Heart right ventricle (tissue), 16 donors: Measurements from ENCODE around the gene PDIA6. TPM values are rescaled to one million over a fixed set of nuclear protein-coding genes. Genes with fewer than 3 reads are reported as not detected.

Source experiments
- ATAC-seq, 8 donors: fragments of 200-7000 bp; cut with Tn5 transposase; one replicate each; pipeline ENCODE4 v1.9.1; 2020; ENCODE audit warnings: mild to moderate bottlenecking in 8 of 8, moderate library complexity in 8 of 8, moderate number of reproducible peaks in 1 of 8
- DNase-seq, 2 donors: peaks; one replicate each; pipeline ENCODE4 v3.0.0-alpha.2; 2020
- H3K27ac ChIP-seq, 10 donors: fragments of 200-600 bp; sonication (generic) in 2 of 10; one replicate each; pipeline versions ENCODE4 v1.5.0 to v1.8.0; 2020 to 2022; ENCODE audit warnings: mild to moderate bottlenecking in 3 of 10
- H3K27me3 ChIP-seq, 7 donors: fragments of 200-600 bp; one replicate each; pipeline ENCODE4 v1.8.0; 2021 to 2022; ENCODE audit warnings: mild to moderate bottlenecking in 2 of 7
- H3K36me3 ChIP-seq, 9 donors: fragments of 200-600 bp; sonication (generic) in 1 of 9; one replicate each; pipeline versions ENCODE4 v1.5.0 to v1.8.0; 2020 to 2022; ENCODE audit warnings: mild to moderate bottlenecking in 2 of 9
- H3K4me1 ChIP-seq, 9 donors: fragments of 200-600 bp; sonication (generic) in 1 of 9; one replicate each; pipeline versions ENCODE4 v1.5.0 to v1.8.0; 2020 to 2022; ENCODE audit warnings: mild to moderate bottlenecking in 4 of 9
- H3K4me3 ChIP-seq, 10 donors: fragments of 200-600 bp; sonication (generic) in 2 of 10; one replicate each; pipeline versions ENCODE4 v1.5.0 to v1.8.0; 2020 to 2022; ENCODE audit warnings: mild to moderate bottlenecking in 7 of 10, moderate library complexity in 2 of 10
- H3K9me3 ChIP-seq, 11 donors: fragments of 200-600 bp in 10 of 11; sonication (generic) in 2 of 11; one replicate each; pipeline versions ENCODE4 v1.5.0 to v1.8.0; 2013 to 2022; ENCODE audit warnings: mild to moderate bottlenecking in 2 of 11, control low read depth in 1 of 11, moderate library complexity in 1 of 11
- CTCF ChIP-seq, 9 donors: fragments of 200-600 bp; sonication (generic) in 2 of 9; IDR thresholded peaks; one replicate each; pipeline versions ENCODE4 v1.5.0 to v1.8.0; 2021 to 2022; ENCODE audit warnings: antibody characterized with exemption in 9 of 9, mild to moderate bottlenecking in 5 of 9, moderate library complexity in 1 of 9
- WGBS, 2 donors: extraction: QIAGEN DNeasy Blood & Tissue Kit; methylation state at CpG; one replicate each; pipeline ENCODE4 v1.1.7; 2013; ENCODE audit warnings: inconsistent platforms in 1 of 2; 5-methylcytosine and 5-hydroxymethylcytosine counted together
- intact Hi-C, 10 donors: fragments of 100-400 bp; cut with DNase I; formaldehyde crosslinking; loops; one replicate each; pipeline versions ENCODE4 v1.11.1 to v1.14.2; 2022
- polyA plus RNA-seq, 2 donors: library from polyadenylated mRNA; stranded (reverse); fragments of 200-250 nt; gene quantifications; one replicate each; pipeline ENCODE4 v1.2.3, GENCODE V29; 2013
- total RNA-seq, 10 donors: library from RNA; stranded (reverse); fragmentation: NEBNext Ultra II Directional in 3 of 10; extraction: Animal tissue kit (Norgen Biotek cat#: 25700) in 3 of 10; gene quantifications; one replicate each; pipeline versions ENCODE4 v1.2.1 to v1.2.4, GENCODE V29; 2021 to 2023
- donor health status: Arrhythmogenic right ventricular cardiomyopathy.
- donor health status: ischemic (EF 13 %, LVEDD 7.1; RV severe dilation, severe dysfunction).
- donor health status: healthy with polysubstance abuse.
- donor health status: DM: no; HTN: yes; CAD: no.
- donor health status: DM: no; HTN: no; CAD: no.
- donor health status: ischemic (EF 25% LVEDD 6.9; RV normal size, moderate dysfunction).
- donor health status: ischemic (EF 25% LVEDD 5.7; RV mildly dilated, moderate dysfunction).
- donor health status: healthy.
- donor health status: DM: yes; HTN: yes; CAD: no.
- donor health status: Ischemic cardiomyopathy.
- donor health status: ischemic (EF 35%, LVEDD 5.7; RV mildly dilated, moderate dysfunction).
- donor health status: nonischemic (EF 11% LVEDD 7.7; RV severe dilation, severe dysfunction).
- donor health status: DM: yes; HTN: yes; CAD: no.
- donor health status: PGD.
- donor health status: ischemic (EF 29% LVEDD 5.4; RV normal size, mild dysfunction).
- donor health status: nonischemic (EF 23%, LVEDD 6.1; RV moderate dilation, normal function).

Gene PDIA6
- total and polyA plus RNA-seq, 12 donors: 24.7 to 317 (median 107) TPM

GRCh38 chr2:10829299-10829698 lies 16.7 kb upstream of the PDIA6 start:
- H3K9me3 ChIP-seq: peaks cover 0 to 3% (median 0%) of the 10 kb centered on the region in 11 donors
- WGBS, 2 donors: 71 to 84% methylated on average over 3 of the region's 3 CpGs
- H3K36me3 ChIP-seq: no peaks in the 10 kb centered on the region
- DNase-seq: no peak
- intact Hi-C loops: no loop called here
- no peak overlapping the region for H3K27ac ChIP-seq
- peaks cover 0 to 10% (median 3%) of the 10 kb centered on the region in 9 donors for H3K4me1 ChIP-seq
- no peak for TF ChIP-seq CTCF (IDR thresholded peaks at IDR 0.05)
- ATAC-seq: no peak
- H3K4me3 ChIP-seq: no peak overlapping the region
- H3K27me3 ChIP-seq: peaks cover 0 to 69% (median 48%) of the 10 kb centered on the region in 7 donors

GRCh38 chr2:10828346-10828745 lies 15.8 kb upstream of the PDIA6 start:
- Histone ChIP-seq H3K36me3 (no peaks in the 10 kb centered on the region), H3K4me3 (no peak overlapping the region), H3K27me3 (peaks cover 0 to 72% (median 45%) of the 10 kb centered on the region in 7 donors), H3K9me3 (peaks cover 0 to 3% (median 0%) of the 10 kb centered on the region in 11 donors), H3K27ac (no peak overlapping the region), H3K4me1 (peaks cover 0 to 10% (median 3%) of the 10 kb centered on the region in 9 donors)
- no peak for TF ChIP-seq CTCF (IDR thresholded peaks at IDR 0.05)
- WGBS, 2 donors: 74 to 79% methylated on average over 11 of the region's 11 CpGs
- ATAC-seq (no peak), DNase-seq (no peak)
- intact Hi-C loops: no loop called here

- intact Hi-C loops: no loop called here
- Histone ChIP-seq H3K27me3 (peaks cover 0 to 55% (median 29%) of the 10 kb centered on the region in 7 donors), H3K36me3 (no peaks in the 10 kb centered on the region), H3K27ac (no peak overlapping the region), H3K9me3 (peaks cover 0 to 3% (median 0%) of the 10 kb centered on the region in 11 donors), H3K4me3 (no peak overlapping the region), H3K4me1 (peaks cover 0 to 3% (median 0%) of the 10 kb centered on the region in 9 donors)
- ATAC-seq (no peak), DNase-seq (no peak)
- WGBS, 2 donors: 84 to 90% methylated on average over 8 of the region's 8 CpGs
- TF ChIP-seq CTCF (IDR thresholded peaks at IDR 0.05): no peak
Observed at GRCh38 chr2:10826625-10827024, 14.0 kb upstream of the PDIA6 start.

GRCh38 chr2:10826026-10826425 lies 13.4 kb upstream of the PDIA6 start:
- TF ChIP-seq CTCF (IDR thresholded peaks at IDR 0.05): no peak
- 75% methylated on average over 8 of the region's 8 CpGs for WGBS, 2 donors
- DNase-seq: no peak

More at GRCh38 chr2:10826026-10826425, 13.4 kb upstream of the PDIA6 start:
- Histone ChIP-seq H3K4me1 (peaks cover 0 to 9% (median 0%) of the 10 kb centered on the region in 9 donors), H3K27ac (no peak overlapping the region), H3K4me3 (no peak overlapping the region), H3K27me3 (peaks cover 0 to 49% (median 23%) of the 10 kb centered on the region in 7 donors), H3K9me3 (peaks cover 0 to 3% (median 0%) of the 10 kb centered on the region in 11 donors), H3K36me3 (no peaks in the 10 kb centered on the region)
- no peak for ATAC-seq
- intact Hi-C loops: no loop called here
